Type B pancreatic cell (in vitro differentiated cells): Measurements from ENCODE around the gene ADCY5. TPM values are rescaled to one million over a fixed set of nuclear protein-coding genes. Genes with fewer than 3 reads are reported as not detected.

Source experiments
- DNase-seq: peaks from one replicate; pipeline ENCODE4 v3.0.0; 2021; ENCODE audit warnings: mixed read lengths; ENCODE audit not compliant: unreplicated experiment; ENCODE audit errors: extremely low spot score
- H3K27ac Mint-ChIP-seq: 2 replicates; pipeline ENCODE4 v1.8.0; 2021; ENCODE audit warnings: mild to moderate bottlenecking, mixed read lengths
- H3K27me3 Mint-ChIP-seq: 2 replicates; pipeline ENCODE4 v1.8.0; 2021; ENCODE audit warnings: mixed read lengths
- H3K36me3 Mint-ChIP-seq: 2 replicates; pipeline ENCODE4 v1.8.0; 2021; ENCODE audit warnings: mixed read lengths
- H3K4me1 Mint-ChIP-seq: one replicate; pipeline ENCODE4 v1.8.0; 2021; ENCODE audit warnings: mixed read lengths; ENCODE audit not compliant: unreplicated experiment
- H3K4me3 Mint-ChIP-seq: 2 replicates; pipeline ENCODE4 v1.8.0; 2021; ENCODE audit warnings: mild to moderate bottlenecking, mixed read lengths
- H3K9me3 Mint-ChIP-seq: 2 replicates; pipeline ENCODE4 v1.8.0; 2021; ENCODE audit warnings: mixed read lengths
- CTCF ChIP-seq: fragments of 200-600 bp; sonication (generic); conservative IDR thresholded peaks from 2 replicates; pipeline ENCODE4 v1.5.0; 2021; ENCODE audit warnings: antibody characterized with exemption, mild to moderate bottlenecking
- total RNA-seq: library from RNA; stranded (reverse); gene quantifications from 2 replicates; pipeline ENCODE4 v1.2.1, GENCODE V29; 2021; ENCODE audit warnings: low replicate concordance

Gene ADCY5
- total RNA-seq, 1 donor from 2014 or later: 9.1 TPM

- no peak overlapping the region for H3K27ac Mint-ChIP-seq
- peaks cover 4% of the 10 kb centered on the region for H3K27me3 Mint-ChIP-seq
- no peak for DNase-seq
- H3K36me3 Mint-ChIP-seq: no peaks in the 10 kb centered on the region
- H3K9me3 Mint-ChIP-seq: no peaks in the 10 kb centered on the region
- no peak for TF ChIP-seq CTCF
- H3K4me3 Mint-ChIP-seq: no peak overlapping the region
- H3K4me1 Mint-ChIP-seq: peaks cover 46% of the 10 kb centered on the region
Observed at GRCh38 chr3:123392871-123393620, 55.8 kb downstream of the ADCY5 start.

- no peak overlapping the region for H3K4me3 Mint-ChIP-seq
- no peak overlapping the region for H3K27ac Mint-ChIP-seq
- H3K4me1 Mint-ChIP-seq: peaks cover 42% of the 10 kb centered on the region
- H3K27me3 Mint-ChIP-seq: peaks cover 10% of the 10 kb centered on the region
- DNase-seq: no peak
- no peaks in the 10 kb centered on the region for H3K36me3 Mint-ChIP-seq
- TF ChIP-seq CTCF: no peak
- H3K9me3 Mint-ChIP-seq: no peaks in the 10 kb centered on the region
Observed at GRCh38 chr3:123392368-123392767, 56.5 kb downstream of the ADCY5 start.

GRCh38 chr3:123390865-123391600, 57.9 kb downstream of the ADCY5 start:
- H3K9me3 Mint-ChIP-seq: no peaks in the 10 kb centered on the region
- H3K4me1 Mint-ChIP-seq: peaks cover 49% of the 10 kb centered on the region
- H3K27me3 Mint-ChIP-seq: peaks cover 10% of the 10 kb centered on the region
- H3K36me3 Mint-ChIP-seq: no peaks in the 10 kb centered on the region
- TF ChIP-seq CTCF: no peak
- no peak for DNase-seq
- no peak overlapping the region for H3K27ac Mint-ChIP-seq
- no peak overlapping the region for H3K4me3 Mint-ChIP-seq

GRCh38 chr3:123389628-123389918, 59.3 kb downstream of the ADCY5 start:
- Mint-ChIP-seq H3K27me3 (peaks cover 10% of the 10 kb centered on the region), H3K4me1 (peaks cover 50% of the 10 kb centered on the region), H3K27ac (no peak overlapping the region), H3K4me3 (no peak overlapping the region), H3K36me3 (no peaks in the 10 kb centered on the region), H3K9me3 (no peaks in the 10 kb centered on the region)
- DNase-seq: no peak
- TF ChIP-seq CTCF: no peak

- Mint-ChIP-seq H3K9me3 (no peaks in the 10 kb centered on the region), H3K4me3 (no peak overlapping the region), H3K27me3 (peaks cover 10% of the 10 kb centered on the region), H3K4me1 (peaks cover 49% of the 10 kb centered on the region), H3K36me3 (no peaks in the 10 kb centered on the region), H3K27ac (no peak overlapping the region)
- TF ChIP-seq CTCF: no peak
- DNase-seq: no peak
Observed at GRCh38 chr3:123388811-123389627, 59.9 kb downstream of the ADCY5 start.
